GM23248 (cell line): ENCODE measurements around the gene FOXD2. TPM values are rescaled to one million over a fixed set of nuclear protein-coding genes. Genes with fewer than 3 reads are reported as not detected.
A peak's percentile ranks its signal among the peaks of the same experiment; 100 is the strongest.

Source experiments
- DNase-seq: peaks from one replicate; pipeline ENCODE4 v3.0.0-alpha.2; 2015
- H2AFZ ChIP-seq: fragments of 200-600 bp; sonication (generic); 2 replicates; pipeline ENCODE4 v1.6.1; 2016; ENCODE audit warnings: antibody characterized with exemption
- H3F3A ChIP-seq: fragments of 200-600 bp; sonication (generic); 2 replicates; pipeline ENCODE4 v1.6.1; 2016; ENCODE audit warnings: mild to moderate bottlenecking, antibody characterized with exemption, mixed run types; ENCODE audit not compliant: insufficient read depth
- H3K27ac ChIP-seq: fragments of 200-600 bp; sonication (generic); 2 replicates; pipeline ENCODE4 v1.5.1; 2016; ENCODE audit warnings: mild to moderate bottlenecking
- H3K27me3 ChIP-seq: fragments of 200-600 bp; sonication (generic); replicated peaks from 2 replicates; pipeline ENCODE4 v1.6.1; 2016; ENCODE audit warnings: mild to moderate bottlenecking; ENCODE audit not compliant: insufficient read depth
- H3K36me3 ChIP-seq: fragments of 200-600 bp; sonication (generic); 2 replicates; pipeline ENCODE4 v1.6.1; 2016; ENCODE audit warnings: low read depth, mild to moderate bottlenecking
- H3K4me1 ChIP-seq: fragments of 200-600 bp; sonication (generic); 2 replicates; pipeline ENCODE4 v1.6.1; 2016; ENCODE audit warnings: mild to moderate bottlenecking; ENCODE audit not compliant: insufficient read depth
- H3K4me2 ChIP-seq: fragments of 200-600 bp; sonication (generic); one replicate; pipeline ENCODE4 v1.6.1; 2016; ENCODE audit warnings: mild to moderate bottlenecking; ENCODE audit not compliant: unreplicated experiment
- H3K4me3 ChIP-seq: fragments of 200-600 bp; sonication (generic); 2 replicates; pipeline ENCODE4 v1.5.1; 2016; ENCODE audit warnings: mild to moderate bottlenecking
- H3K79me2 ChIP-seq: fragments of 200-600 bp; sonication (generic); 2 replicates; pipeline ENCODE4 v1.6.1; 2016; ENCODE audit warnings: mild to moderate bottlenecking; ENCODE audit not compliant: insufficient read depth
- H3K9ac ChIP-seq: fragments of 200-600 bp; sonication (generic); 2 replicates; pipeline ENCODE4 v1.6.1; 2016; ENCODE audit warnings: mild to moderate bottlenecking
- H3K9me2 ChIP-seq: fragments of 200-600 bp; sonication (generic); 2 replicates; pipeline ENCODE4 v1.6.1; 2016; ENCODE audit warnings: mixed run types, mild to moderate bottlenecking, moderate library complexity; ENCODE audit not compliant: insufficient read depth
- H3K9me3 ChIP-seq: fragments of 200-600 bp; sonication (generic); one replicate; pipeline ENCODE4 v1.6.1; 2017; ENCODE audit warnings: low read depth
- H4K20me1 ChIP-seq: fragments of 200-600 bp; sonication (generic); 2 replicates; pipeline ENCODE4 v1.6.0; 2016; ENCODE audit not compliant: insufficient read depth
- EZH2 ChIP-seq: fragments of 200-600 bp; sonication (generic); IDR thresholded peaks from 2 replicates; pipeline ENCODE4 v1.6.1; 2018; ENCODE audit warnings: antibody characterized with exemption, mild to moderate bottlenecking; ENCODE audit not compliant: insufficient read depth, poor library complexity, severe bottlenecking
- EZH2phosphoT487 ChIP-seq: fragments of 200-600 bp; sonication (generic); IDR thresholded peaks from 2 replicates; pipeline ENCODE4 v1.6.1; 2018; ENCODE audit warnings: antibody characterized with exemption, moderate library complexity, mild to moderate bottlenecking, low read depth; ENCODE audit not compliant: insufficient read depth
- WGBS, 2 experiments: methylation state at CpG; one replicate each; pipeline ENCODE4 v1.1.6; 2015 to 2017; ENCODE audit warnings: low lambda C conversion rate in 2 of 2, low coverage in 1 of 2; ENCODE audit errors: missing lambda C conversion rate in 2 of 2; 5-methylcytosine and 5-hydroxymethylcytosine counted together
- in situ Hi-C: fragments of 300-500 bp; cut with MboI; formaldehyde crosslinking; loops from 2 replicates; pipeline ENCODE4 v1.15.0; 2020
- polyA plus RNA-seq: library from polyadenylated mRNA; unstranded; fragments of >200 nt; fragmentation: Nextera tagmentation; extraction: Ambion mirVana; gene quantifications from 2 replicates; pipeline ENCODE4 v1.2.1, GENCODE V29; 2016
- total RNA-seq: library from RNA; depleted of rRNA; stranded (reverse); fragments of >200 nt; shearing (Covaris generic); gene quantifications from 2 replicates; pipeline ENCODE4 v1.2.3, GENCODE V29; 2014

Gene FOXD2
- total and polyA plus RNA-seq, 2 experiments from 2014 or later: 0.20 to 0.43 TPM

GRCh38 chr1:47412437-47412836, 25.4 kb upstream of the FOXD2 start:
- H3F3A ChIP-seq: peaks cover 38% of the 10 kb centered on the region
- no peak for DNase-seq
- H3K9me2 ChIP-seq: no peaks in the 10 kb centered on the region
- H3K9ac ChIP-seq: no peak overlapping the region
- no peaks in the 10 kb centered on the region for H3K36me3 ChIP-seq
- peaks cover 46% of the 10 kb centered on the region for H3K4me1 ChIP-seq
- H3K9me3 ChIP-seq: no peaks in the 10 kb centered on the region
- TF ChIP-seq EZH2: no peak
- no peak for TF ChIP-seq EZH2phosphoT487
- no peaks in the 10 kb centered on the region for H3K79me2 ChIP-seq
- no peak overlapping the region for H3K27ac ChIP-seq
- H4K20me1 ChIP-seq: no peaks in the 10 kb centered on the region
- H3K27me3 ChIP-seq: no peaks in the 10 kb centered on the region; the same call in 1 of the 2 replicates
- 97% methylated on average over 14 of the region's 14 CpGs for WGBS, 2 experiments
- no peak overlapping the region for H2AFZ ChIP-seq
- in situ Hi-C loops: no loop called here
- H3K4me2 ChIP-seq: no peak overlapping the region
- no peak overlapping the region for H3K4me3 ChIP-seq

GRCh38 chr1:47415728-47416318, 22.0 kb upstream of the FOXD2 start, which contains the start of gene FOXE3:
TSS of gene FOXE3 (plus strand) at chr1:47416285. CDS start at chr1:47416316, 31 bp downstream.
- H3K79me2 ChIP-seq: no peaks in the 10 kb centered on the region

GRCh38 chr1:47416319-47417169, 21.3 kb upstream of the FOXD2 start:
- H3K4me2 ChIP-seq: peak overlapping the region; percentile 73
- peak overlapping the region; percentile 60 for H3K4me3 ChIP-seq
- no peaks in the 10 kb centered on the region for H3K9me3 ChIP-seq
- no peaks in the 10 kb centered on the region for H3K79me2 ChIP-seq
- DNase-seq: peak; percentile 45
- no peak overlapping the region; the same call in 1 of the 2 replicates for H2AFZ ChIP-seq
- H3K4me1 ChIP-seq: peaks cover 5% of the 10 kb centered on the region
- no peak overlapping the region for H3K9ac ChIP-seq
- no peaks in the 10 kb centered on the region; the same call in 1 of the 2 replicates for H3K27me3 ChIP-seq
- no peaks in the 10 kb centered on the region for H3K9me2 ChIP-seq
- no peaks in the 10 kb centered on the region for H3K36me3 ChIP-seq
- no peaks in the 10 kb centered on the region for H4K20me1 ChIP-seq
- TF ChIP-seq EZH2phosphoT487 (no peak), EZH2 (no peak)
- 5% methylated on average over 45 to 85 of the region's 134 CpGs for WGBS, 2 experiments
- in situ Hi-C loops: no loop called here
- peaks cover 3% of the 10 kb centered on the region; the same call in 1 of the 2 replicates for H3F3A ChIP-seq
- no peak overlapping the region for H3K27ac ChIP-seq

More at GRCh38 chr1:47415728-47416318, 22.0 kb upstream of the FOXD2 start, which contains the start of gene FOXE3:
- 39 to 49% methylated on average over 11 to 21 of the region's 21 CpGs for WGBS, 2 experiments
- no peaks in the 10 kb centered on the region for H3K36me3 ChIP-seq
- H3K4me2 ChIP-seq: peak within 1 kb of the TSS; percentile 73
- no peak within 1 kb of the TSS for H3K27ac ChIP-seq
- H3K9ac ChIP-seq: no peak within 1 kb of the TSS
- peaks cover 12% of the 10 kb centered on the region for H3K4me1 ChIP-seq
- peaks cover 10% of the 10 kb centered on the region for H3F3A ChIP-seq
- peak within 1 kb of the TSS; percentile 60 for H3K4me3 ChIP-seq
- no peaks in the 10 kb centered on the region; the same call in 1 of the 2 replicates for H3K27me3 ChIP-seq
- H3K9me2 ChIP-seq: no peaks in the 10 kb centered on the region
- H2AFZ ChIP-seq: no peak within 1 kb of the TSS; the same call in 1 of the 2 replicates
- no peaks in the 10 kb centered on the region for H4K20me1 ChIP-seq
- H3K9me3 ChIP-seq: no peaks in the 10 kb centered on the region
- TF ChIP-seq EZH2phosphoT487 (no peak), EZH2 (peak; percentile 30)
- in situ Hi-C loops: no loop called here
- no peak for DNase-seq

- no peaks in the 10 kb centered on the region; the same call in 1 of the 2 replicates for H3K27me3 ChIP-seq
- 75 to 77% methylated on average over 21 to 22 of the region's 39 CpGs for WGBS, 2 experiments
- no peak for DNase-seq
- no peak overlapping the region for H3K4me3 ChIP-seq
- in situ Hi-C loops: no loop called here
- no peaks in the 10 kb centered on the region for H4K20me1 ChIP-seq
- no peaks in the 10 kb centered on the region for H3K9me3 ChIP-seq
- no peak overlapping the region for H3K27ac ChIP-seq
- TF ChIP-seq EZH2 (no peak), EZH2phosphoT487 (no peak)
- no peaks in the 10 kb centered on the region for H3K79me2 ChIP-seq
- H2AFZ ChIP-seq: no peak overlapping the region
- no peak overlapping the region for H3K9ac ChIP-seq
- no peak overlapping the region for H3K4me2 ChIP-seq
- H3K9me2 ChIP-seq: no peaks in the 10 kb centered on the region
- no peaks in the 10 kb centered on the region for H3F3A ChIP-seq
- H3K4me1 ChIP-seq: no peaks in the 10 kb centered on the region
- no peaks in the 10 kb centered on the region for H3K36me3 ChIP-seq
These were observed 20.4 kb upstream of the FOXD2 start for GRCh38 chr1:47417170-47418044.
